Prostate gland (tissue), 2 donors: Measurements from ENCODE around the gene MYO16.

ENCODE experiments used
- CTCF ChIP-seq, 4 experiments: fragments of 200-600 bp in 2 of 4; fragments of 450-650 bp in 2 of 4; sonication (generic) in 2 of 4; IDR thresholded peaks; 1 replicate in 3 of 4; 2 replicates in 1 of 4; pipeline ENCODE4 v1.5.1; 2016 to 2019; ENCODE audit warnings: antibody characterized with exemption in 4 of 4, mild to moderate bottlenecking in 2 of 4, moderate library complexity in 2 of 4
- POLR2A ChIP-seq: fragments of 450-650 bp; IDR thresholded peaks from one replicate; pipeline ENCODE4 v1.6.1; 2016; ENCODE audit warnings: antibody characterized with exemption, mild to moderate bottlenecking
- POLR2AphosphoS5 ChIP-seq: sonication (generic); formaldehyde crosslinking; IDR thresholded peaks from one replicate; pipeline ENCODE4 v1.6.1; 2017; ENCODE audit warnings: antibody characterized with exemption

GRCh38 chr13:109055850-109056249 lies 426.4 kb downstream of the MYO16 start:
- TF ChIP-seq CTCF (IDR thresholded peaks at IDR 0.05): no peak
- TF ChIP-seq POLR2A: no peak
- TF ChIP-seq POLR2AphosphoS5: no peak
